ENCODE results near the gene PHLPP1. TPM values are rescaled to one million over a fixed set of nuclear protein-coding genes. Genes with fewer than 3 reads are reported as not detected.

The PHLPP1 gene
- total and polyA plus RNA-seq, 2 of the 4 experiments (the other 2 are of a cell fraction) = 3.3 to 3.6 TPM

DNA sequence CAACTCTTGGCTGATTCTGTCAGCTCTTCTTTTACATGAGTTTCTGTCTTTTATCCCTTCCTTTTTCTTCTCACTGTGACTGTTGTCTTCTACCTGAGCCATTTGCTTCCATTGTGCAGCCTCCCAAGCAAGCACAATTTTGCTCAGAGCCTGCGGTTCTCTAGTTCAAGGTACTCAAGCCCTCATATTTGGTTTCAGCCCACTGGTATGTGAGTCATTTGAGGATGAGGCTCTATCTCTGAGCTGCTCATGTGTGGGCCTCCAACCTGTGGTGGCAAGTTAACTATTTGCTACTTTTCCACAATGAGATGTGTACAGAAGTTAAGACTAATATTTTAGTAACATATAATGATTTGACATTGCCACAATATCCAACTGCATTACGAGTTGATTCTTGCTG is 183.0 kb downstream of the PHLPP1 start:
- Histone ChIP-seq H4K91ac (ENCODE audit: insufficient read depth, low read depth, low read length) (no peak overlapping the region), H3K14ac (replicated peaks; ENCODE audit: low read depth, low read length) (peak overlapping the region; percentile 55; the same call in 1 of the 2 replicates), H2BK120ac (ENCODE audit: low read depth, low read length) (peak overlapping the region; percentile 74; the same call in 1 of the 2 replicates), H3K9me3 (ENCODE audit: control insufficient read depth, insufficient read depth, low read length) (no peaks in the 10 kb centered on the region), H4K20me1 (ENCODE audit: insufficient read depth, low read length) (no peaks in the 10 kb centered on the region), H2AK9ac (replicated peaks; ENCODE audit: low read depth, low read length, poor library complexity) (no peak overlapping the region), H3K9ac (ENCODE audit: low read depth, low read length) (no peak overlapping the region), H2BK15ac (ENCODE audit: low read depth, low read length) (peak overlapping the region; percentile 29; the same call in 1 of the 3 replicates), H3K27me3 (ENCODE audit: control insufficient read depth, insufficient read depth, low read length) (no peaks in the 10 kb centered on the region), H2BK5ac (ENCODE audit: low read depth, low read length, poor library complexity, severe bottlenecking) (no peak overlapping the region), H3K27ac (ENCODE audit: insufficient read depth, low read length) (no peak overlapping the region), H2AFZ (replicated peaks; ENCODE audit: low read length, poor library complexity) (no peak overlapping the region), H3K4me3 (ENCODE audit: insufficient read depth, low read depth, low read length) (no peak overlapping the region), H4K5ac (ENCODE audit: low read depth, low read length) (no peak overlapping the region), H3K56ac (ENCODE audit: extremely low read depth, insufficient read depth, low read length) (no peak overlapping the region), H3K36me3 (ENCODE audit: control insufficient read depth, insufficient read depth, low read length) (no peaks in the 10 kb centered on the region), H2BK20ac (ENCODE audit: low read depth, low read length) (peak overlapping the region; percentile 61; the same call in 1 of the 2 replicates), H3K4me2 (ENCODE audit: low read depth, low read length) (no peak overlapping the region), H3K79me1 (ENCODE audit: low read depth in 1 of 2, low read length in 2 of 2) (peaks cover 0 to 20% of the 10 kb centered on the region in 2 experiments; a peak in 1 of 4 replicates), H3K9me1 (ENCODE audit: insufficient read depth, low read length) (peaks cover 17% of the 10 kb centered on the region), H4K8ac (ENCODE audit: low read depth in 2 of 2, low read length in 2 of 2) (peak overlapping the region in 1 of 2 experiments; percentile 40; a peak in 1 of 4 replicates), H3K4ac (ENCODE audit: low read depth, low read length) (peak overlapping the region; percentile 15; the same call in 1 of the 2 replicates), H3K18ac (ENCODE audit: low read depth, low read length) (no peak overlapping the region; the same call in 1 of the 2 replicates), H3K4me1 (ENCODE audit: control insufficient read depth, insufficient read depth, low read length) (peaks cover 18% of the 10 kb centered on the region), H2AK5ac (ENCODE audit: low read depth, low read length) (no peak overlapping the region), H3K23ac (ENCODE audit: low read depth, low read length) (0 out of 2 replicates have a peak overlapping the region, but pooled peaks have one; percentile 12)
- POLR2A ChIA-PET (ENCODE audit: unreplicated experiment) = no interaction called here
- TF ChIP-seq MAZ (IDR thresholded peaks at IDR 0.05; ENCODE audit: borderline replicate concordance, low read depth, low read length) (no peak), POLR2A (IDR thresholded peaks at IDR 0.05; ENCODE audit: low read depth, low read length) (no peak), RFX5 (IDR thresholded peaks at IDR 0.05; ENCODE audit: low read depth, low read length) (no peak), SMC3 (IDR thresholded peaks at IDR 0.05; ENCODE audit: low read depth, low read length) (no peak), NFE2L2 (IDR thresholded peaks at IDR 0.05; ENCODE audit: low read depth, low read length) (no peak), MXI1 (IDR thresholded peaks at IDR 0.05; ENCODE audit: borderline replicate concordance, low read depth, low read length) (no peak), FOS (IDR thresholded peaks at IDR 0.05; ENCODE audit: low read depth, low read length) (no peak), CEBPB (IDR thresholded peaks at IDR 0.05; ENCODE audit: low read depth, low read length) (no peak), RAD21 (IDR thresholded peaks at IDR 0.05; ENCODE audit: low read length) (no peak)
- TF ChIP-seq, protein P1, sequence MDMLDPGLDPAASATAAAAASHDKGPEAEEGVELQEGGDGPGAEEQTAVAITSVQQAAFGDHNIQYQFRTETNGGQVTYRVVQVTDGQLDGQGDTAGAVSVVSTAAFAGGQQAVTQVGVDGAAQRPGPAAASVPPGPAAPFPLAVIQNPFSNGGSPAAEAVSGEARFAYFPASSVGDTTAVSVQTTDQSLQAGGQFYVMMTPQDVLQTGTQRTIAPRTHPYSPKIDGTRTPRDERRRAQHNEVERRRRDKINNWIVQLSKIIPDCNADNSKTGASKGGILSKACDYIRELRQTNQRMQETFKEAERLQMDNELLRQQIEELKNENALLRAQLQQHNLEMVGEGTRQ (IDR thresholded peaks at IDR 0.05; ENCODE audit: low read depth, low read length) = no peak
- TF ChIP-seq, protein P2, sequence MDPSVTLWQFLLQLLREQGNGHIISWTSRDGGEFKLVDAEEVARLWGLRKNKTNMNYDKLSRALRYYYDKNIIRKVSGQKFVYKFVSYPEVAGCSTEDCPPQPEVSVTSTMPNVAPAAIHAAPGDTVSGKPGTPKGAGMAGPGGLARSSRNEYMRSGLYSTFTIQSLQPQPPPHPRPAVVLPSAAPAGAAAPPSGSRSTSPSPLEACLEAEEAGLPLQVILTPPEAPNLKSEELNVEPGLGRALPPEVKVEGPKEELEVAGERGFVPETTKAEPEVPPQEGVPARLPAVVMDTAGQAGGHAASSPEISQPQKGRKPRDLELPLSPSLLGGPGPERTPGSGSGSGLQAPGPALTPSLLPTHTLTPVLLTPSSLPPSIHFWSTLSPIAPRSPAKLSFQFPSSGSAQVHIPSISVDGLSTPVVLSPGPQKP (IDR thresholded peaks at IDR 0.05; ENCODE audit: borderline replicate concordance, low read depth, low read length) = no peak
- intact Hi-C loops (cut with micrococcal nuclease) = loop anchor here (5.0 kb wide), 1 partner anchor 181 kb away; the partner anchor contains the start of gene PHLPP1
- no TSS peak for BruUV-seq (replicated peaks)
- DNase-seq (no peak), ATAC-seq (ENCODE audit: low read depth) (no peak)
- dilution Hi-C loops (cut with HindIII; ENCODE audit: low sequenced_read_pairs, unreplicated experiment) = no loop called here
- WGBS, 2 experiments (ENCODE audit: extremely low coverage in 2 of 2, insufficient read length in 1 of 2) = no CpG with 5 or more reads among the region's 2 CpGs
- in situ Hi-C loops (cut with MboI; ENCODE audit: low sequenced_read_pairs) = no loop called here
- CTCF ChIA-PET = no interaction called here

Data from IMR-90 (cell line).